ENCODE measurements around the gene TMEM106B. TPM values are rescaled to one million over a fixed set of nuclear protein-coding genes. Genes with fewer than 3 reads are reported as not detected.

Gene TMEM106B
- total RNA-seq, 3 donors from 2014 or later (not counting 1 experiment from before 2014, with no cell fraction given), result 18.6 to 28.5 (median 20.4) TPM

DNA sequence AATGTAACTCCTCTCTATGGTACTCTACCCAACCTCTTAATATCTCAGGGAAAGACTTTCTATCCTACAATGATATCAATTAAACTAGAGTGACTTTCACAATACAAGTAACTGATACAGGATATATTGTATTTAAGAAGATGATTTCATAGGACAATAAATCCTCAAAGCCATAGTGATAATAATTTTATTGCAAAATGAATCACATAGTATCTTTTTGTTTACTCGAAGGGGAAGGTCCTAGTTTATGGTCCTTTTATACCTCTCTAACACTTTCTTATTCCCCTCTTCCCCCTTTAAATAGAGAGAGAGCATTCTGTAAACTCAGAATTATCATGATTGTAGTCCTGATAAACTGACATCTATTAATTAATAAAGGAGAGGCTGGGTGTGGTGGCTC, 56.4 kb downstream of the TMEM106B start:
- Mint-ChIP-seq H3K4me3 (no peak overlapping the region), H3K27ac (no peak overlapping the region), H3K36me3 (no peaks in the 10 kb centered on the region), H3K9me3 (no peaks in the 10 kb centered on the region), H3K4me1 (no peaks in the 10 kb centered on the region), H3K27me3 (ENCODE audit: low read depth in 2 of 2) (no peaks in the 10 kb centered on the region)
- DNase-seq (no peak), ATAC-seq (no peak)
- no peaks in the 10 kb centered on the region for H3K27me3 ChIP-seq (ENCODE audit: control insufficient read depth, insufficient read depth, low read length)
- TF ChIP-seq, protein P1, sequence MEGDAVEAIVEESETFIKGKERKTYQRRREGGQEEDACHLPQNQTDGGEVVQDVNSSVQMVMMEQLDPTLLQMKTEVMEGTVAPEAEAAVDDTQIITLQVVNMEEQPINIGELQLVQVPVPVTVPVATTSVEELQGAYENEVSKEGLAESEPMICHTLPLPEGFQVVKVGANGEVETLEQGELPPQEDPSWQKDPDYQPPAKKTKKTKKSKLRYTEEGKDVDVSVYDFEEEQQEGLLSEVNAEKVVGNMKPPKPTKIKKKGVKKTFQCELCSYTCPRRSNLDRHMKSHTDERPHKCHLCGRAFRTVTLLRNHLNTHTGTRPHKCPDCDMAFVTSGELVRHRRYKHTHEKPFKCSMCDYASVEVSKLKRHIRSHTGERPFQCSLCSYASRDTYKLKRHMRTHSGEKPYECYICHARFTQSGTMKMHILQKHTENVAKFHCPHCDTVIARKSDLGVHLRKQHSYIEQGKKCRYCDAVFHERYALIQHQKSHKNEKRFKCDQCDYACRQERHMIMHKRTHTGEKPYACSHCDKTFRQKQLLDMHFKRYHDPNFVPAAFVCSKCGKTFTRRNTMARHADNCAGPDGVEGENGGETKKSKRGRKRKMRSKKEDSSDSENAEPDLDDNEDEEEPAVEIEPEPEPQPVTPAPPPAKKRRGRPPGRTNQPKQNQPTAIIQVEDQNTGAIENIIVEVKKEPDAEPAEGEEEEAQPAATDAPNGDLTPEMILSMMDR (IDR thresholded peaks at IDR 0.05), result no peak
- no peak overlapping the region for H3K27ac ChIP-seq (ENCODE audit: low read length)
- no peaks in the 10 kb centered on the region for H3K9me3 ChIP-seq (ENCODE audit: control insufficient read depth, insufficient read depth, low read length)
- no CpG with 5 or more reads among the region's 1 CpG for WGBS (ENCODE audit: insufficient coverage)
- intact Hi-C loops (cut with micrococcal nuclease), result no loop called here
- H3K4me3 ChIP-seq (ENCODE audit: low read length), result no peak overlapping the region
- H3K4me1 ChIP-seq (ENCODE audit: control insufficient read depth, insufficient read depth, low read length), result no peaks in the 10 kb centered on the region
- H3K36me3 ChIP-seq (ENCODE audit: control insufficient read depth, insufficient read depth, low read length), result no peaks in the 10 kb centered on the region

DNA sequence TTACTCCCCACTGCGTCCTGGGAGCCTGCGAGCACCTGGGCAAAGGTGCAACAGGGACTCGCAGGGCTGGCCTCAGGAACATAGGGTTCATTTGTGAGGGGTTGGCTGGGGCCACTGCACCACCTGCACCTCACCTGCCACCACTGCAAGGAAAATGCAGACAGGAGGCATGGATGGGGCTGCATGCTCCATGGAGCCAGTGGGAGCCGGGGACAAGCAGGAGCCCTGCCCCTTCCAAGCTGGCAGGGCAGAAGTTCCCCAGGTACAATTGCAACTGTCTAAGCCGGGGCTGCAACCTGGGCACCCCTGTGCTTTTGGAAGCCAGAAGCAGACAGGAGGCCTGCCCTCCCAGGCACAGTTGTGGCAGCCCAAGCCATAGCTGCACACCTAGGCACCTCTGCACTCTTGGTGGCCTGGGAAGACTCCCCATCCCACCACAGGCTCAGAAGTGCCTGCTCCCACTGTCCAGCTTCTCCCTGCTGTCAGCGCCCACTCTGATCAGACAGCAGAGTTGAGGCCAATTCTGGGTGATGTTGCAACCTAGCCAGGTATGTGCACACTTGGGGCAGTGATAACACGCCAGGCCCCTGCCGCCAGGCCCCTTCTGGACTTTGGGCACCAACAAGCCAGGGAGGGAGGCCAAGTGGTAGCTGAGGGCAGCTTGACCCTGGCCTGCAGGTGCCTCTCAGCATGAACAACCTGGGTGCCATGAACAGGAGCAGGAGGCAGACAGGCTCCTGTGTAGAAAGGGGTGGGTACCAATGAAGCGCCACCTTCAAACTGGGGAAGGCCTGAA, 58.2 kb downstream of the TMEM106B start:
- WGBS (ENCODE audit: insufficient coverage), result 85% methylated on average over 9 of the region's 9 CpGs
- Histone ChIP-seq H3K27ac (ENCODE audit: low read length) (no peak overlapping the region), H3K4me3 (ENCODE audit: low read length) (no peak overlapping the region), H3K4me1 (ENCODE audit: control insufficient read depth, insufficient read depth, low read length) (no peaks in the 10 kb centered on the region), H3K9me3 (ENCODE audit: control insufficient read depth, insufficient read depth, low read length) (no peaks in the 10 kb centered on the region), H3K27me3 (ENCODE audit: control insufficient read depth, insufficient read depth, low read length) (no peaks in the 10 kb centered on the region), H3K36me3 (ENCODE audit: control insufficient read depth, insufficient read depth, low read length) (no peaks in the 10 kb centered on the region)
- TF ChIP-seq, protein P1 (IDR thresholded peaks at IDR 0.05), result no peak
- ATAC-seq, result no peak
- H3K4me3 Mint-ChIP-seq, result no peak overlapping the region
- H3K27ac Mint-ChIP-seq, result no peak overlapping the region
- DNase-seq, result no peak
- no peaks in the 10 kb centered on the region for H3K36me3 Mint-ChIP-seq
- H3K27me3 Mint-ChIP-seq (ENCODE audit: low read depth in 2 of 2), result peaks cover under 1 to 8% of the 10 kb centered on the region in 2 donors
- H3K9me3 Mint-ChIP-seq, result no peaks in the 10 kb centered on the region
- H3K4me1 Mint-ChIP-seq, result no peaks in the 10 kb centered on the region
- intact Hi-C loops (cut with micrococcal nuclease), result no loop called here

DNA sequence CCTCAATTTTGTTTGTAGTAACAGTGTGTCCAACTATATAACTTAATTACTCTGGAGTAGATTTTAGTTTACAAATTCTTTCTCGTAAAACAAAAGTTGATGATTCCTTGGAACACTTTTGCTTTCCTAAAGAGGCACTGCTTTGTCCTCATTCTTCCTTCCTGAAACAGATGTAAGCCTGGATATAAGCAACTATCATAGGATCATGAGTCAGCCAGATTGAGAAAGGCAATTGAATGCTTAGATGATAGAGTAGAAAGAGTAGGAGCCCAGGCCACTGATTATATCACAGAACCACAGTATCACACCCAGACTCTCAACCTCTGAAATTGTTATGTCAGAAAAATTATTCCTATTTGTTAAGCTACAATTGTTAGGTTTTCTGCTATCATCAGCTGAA, 69.9 kb downstream of the TMEM106B start:
- Histone ChIP-seq H3K9me3 (ENCODE audit: control insufficient read depth, insufficient read depth, low read length) (no peaks in the 10 kb centered on the region), H3K4me3 (ENCODE audit: low read length) (no peak overlapping the region), H3K27me3 (ENCODE audit: control insufficient read depth, insufficient read depth, low read length) (peaks cover 4% of the 10 kb centered on the region), H3K4me1 (ENCODE audit: control insufficient read depth, insufficient read depth, low read length) (no peaks in the 10 kb centered on the region), H3K27ac (ENCODE audit: low read length) (no peak overlapping the region), H3K36me3 (ENCODE audit: control insufficient read depth, insufficient read depth, low read length) (no peaks in the 10 kb centered on the region)
- Mint-ChIP-seq H3K9me3 (peaks cover 0 to 2% of the 10 kb centered on the region in 2 donors), H3K27ac (no peak overlapping the region), H3K36me3 (no peaks in the 10 kb centered on the region), H3K27me3 (ENCODE audit: low read depth in 2 of 2) (peaks cover 3 to 35% of the 10 kb centered on the region in 2 donors), H3K4me1 (peaks cover 5% of the 10 kb centered on the region in 2 donors), H3K4me3 (no peak overlapping the region)
- no peak for DNase-seq
- ATAC-seq, result no peak
- no CpG with 5 or more reads among the region's 1 CpG for WGBS (ENCODE audit: insufficient coverage)
- TF ChIP-seq, protein P1 (IDR thresholded peaks at IDR 0.05), result no peak
- intact Hi-C loops (cut with micrococcal nuclease), result no loop called here
